ENCODE measurements around the gene TMPRSS3.

The TMPRSS3 gene

DNA sequence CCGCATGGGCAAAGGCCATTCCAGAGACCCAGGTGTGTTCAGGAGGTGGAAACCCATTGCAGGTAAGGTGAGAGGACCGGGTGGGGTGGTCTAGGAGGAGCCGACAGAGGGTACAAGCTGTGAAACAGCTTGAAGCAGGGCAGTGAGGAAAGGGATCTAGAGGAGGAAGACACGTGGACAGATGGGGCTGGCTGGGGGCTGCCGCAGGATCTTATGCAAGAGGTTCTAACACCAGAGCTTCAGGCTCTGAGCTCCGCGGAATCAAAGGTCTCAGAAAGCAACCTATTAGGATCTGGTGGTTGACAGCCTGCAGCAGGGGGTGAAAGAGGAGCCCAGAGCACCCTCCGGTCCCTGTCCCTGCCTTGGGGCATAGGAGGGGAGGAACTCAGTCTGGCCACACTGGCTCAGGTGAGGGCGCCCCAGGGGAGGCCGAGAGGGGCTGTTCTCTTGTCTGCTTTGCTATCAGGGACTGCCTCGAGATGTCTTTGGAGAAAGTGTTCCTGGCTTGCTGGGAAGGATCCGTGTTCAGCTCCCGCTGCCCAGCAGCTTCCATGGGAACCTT lies 31.5 kb downstream of the TMPRSS3 start:
- Histone ChIP-seq H3K4me3 (ENCODE audit: low read length) (no peak overlapping the region), H3K4me1 (ENCODE audit: insufficient read depth, low read length) (no peaks in the 10 kb centered on the region), H3K27me3 (ENCODE audit: insufficient read depth, low read length) (no peaks in the 10 kb centered on the region), H3K9ac (ENCODE audit: low read depth, low read length) (no peak overlapping the region), H3K27ac (ENCODE audit: low read length) (no peak overlapping the region), H3K9me3 (ENCODE audit: insufficient read depth, low read depth, low read length) (peaks cover 7% of the 10 kb centered on the region), H3K36me3 (ENCODE audit: insufficient read depth, low read depth, low read length) (no peaks in the 10 kb centered on the region)

DNA sequence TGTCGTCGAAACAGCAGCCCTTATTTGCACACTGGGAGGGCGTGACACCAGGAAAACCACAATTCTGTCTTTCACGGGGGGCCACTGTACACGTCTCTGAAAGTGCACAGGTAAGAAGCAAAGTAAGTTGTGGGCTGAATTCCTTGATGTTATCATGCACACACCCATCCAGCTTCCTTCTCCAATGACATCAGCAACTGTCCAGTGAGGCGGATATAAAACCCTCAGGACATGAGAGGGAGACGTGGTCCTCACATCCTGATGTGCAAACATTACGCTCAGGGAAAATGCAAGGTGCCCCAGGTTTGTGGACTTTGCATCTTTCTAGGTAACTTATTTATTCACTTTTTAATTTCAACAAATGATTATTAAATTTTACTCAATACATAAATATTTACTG lies 32.5 kb downstream of the TMPRSS3 start:
- Histone ChIP-seq H3K9me3 (ENCODE audit: insufficient read depth, low read depth, low read length) (peaks cover 7% of the 10 kb centered on the region), H3K27ac (ENCODE audit: low read length) (no peak overlapping the region), H3K4me3 (ENCODE audit: low read length) (no peak overlapping the region), H3K9ac (ENCODE audit: low read depth, low read length) (no peak overlapping the region), H3K36me3 (ENCODE audit: insufficient read depth, low read depth, low read length) (no peaks in the 10 kb centered on the region), H3K4me1 (ENCODE audit: insufficient read depth, low read length) (no peaks in the 10 kb centered on the region), H3K27me3 (ENCODE audit: insufficient read depth, low read length) (no peaks in the 10 kb centered on the region)

DNA sequence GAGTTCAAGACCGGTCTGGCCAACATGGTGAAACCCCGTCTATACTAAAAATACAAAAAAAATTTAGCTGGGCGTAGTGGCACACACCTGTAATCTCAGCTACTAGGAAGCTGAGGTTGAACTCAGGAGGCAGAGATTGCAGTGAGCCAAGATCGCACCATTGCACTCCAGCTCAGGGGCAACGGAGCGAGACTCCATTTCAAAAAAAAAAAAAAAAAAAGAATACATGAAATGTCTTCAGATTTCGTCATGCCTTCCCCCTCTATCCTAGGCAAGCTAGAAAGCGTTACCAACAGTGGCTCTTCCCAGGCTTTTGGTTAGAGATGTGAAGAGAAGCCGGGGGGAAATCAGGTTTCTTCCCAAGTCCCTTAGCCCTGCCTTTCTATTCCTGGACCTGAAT lies 33.2 kb downstream of the TMPRSS3 start:
- no peaks in the 10 kb centered on the region for H3K27me3 ChIP-seq (ENCODE audit: insufficient read depth, low read length)
- no peak overlapping the region for H3K9ac ChIP-seq (ENCODE audit: low read depth, low read length)
- H3K9me3 ChIP-seq (ENCODE audit: insufficient read depth, low read depth, low read length): peaks cover 7% of the 10 kb centered on the region
- H3K27ac ChIP-seq (ENCODE audit: low read length): no peak overlapping the region
- no peaks in the 10 kb centered on the region for H3K36me3 ChIP-seq (ENCODE audit: insufficient read depth, low read depth, low read length)
- H3K4me1 ChIP-seq (ENCODE audit: insufficient read depth, low read length): no peaks in the 10 kb centered on the region
- no peak overlapping the region for H3K4me3 ChIP-seq (ENCODE audit: low read length)

GRCh38 chr21:42362198-42362597 lies 33.7 kb downstream of the TMPRSS3 start:
- Histone ChIP-seq H3K4me1 (ENCODE audit: insufficient read depth, low read length) (no peaks in the 10 kb centered on the region), H3K36me3 (ENCODE audit: insufficient read depth, low read depth, low read length) (no peaks in the 10 kb centered on the region), H3K9me3 (ENCODE audit: insufficient read depth, low read depth, low read length) (peaks cover 7% of the 10 kb centered on the region), H3K27me3 (ENCODE audit: insufficient read depth, low read length) (no peaks in the 10 kb centered on the region), H3K27ac (ENCODE audit: low read length) (no peak overlapping the region), H3K4me3 (ENCODE audit: low read length) (no peak overlapping the region), H3K9ac (ENCODE audit: low read depth, low read length) (no peak overlapping the region)

GRCh38 chr21:42361286-42361685 lies 34.6 kb downstream of the TMPRSS3 start:
- Histone ChIP-seq H3K4me3 (ENCODE audit: low read length) (no peak overlapping the region), H3K9ac (ENCODE audit: low read depth, low read length) (no peak overlapping the region), H3K4me1 (ENCODE audit: insufficient read depth, low read length) (no peaks in the 10 kb centered on the region), H3K36me3 (ENCODE audit: insufficient read depth, low read depth, low read length) (no peaks in the 10 kb centered on the region), H3K27me3 (ENCODE audit: insufficient read depth, low read length) (no peaks in the 10 kb centered on the region), H3K9me3 (ENCODE audit: insufficient read depth, low read depth, low read length) (peaks cover 7% of the 10 kb centered on the region), H3K27ac (ENCODE audit: low read length) (no peak overlapping the region)

GRCh38 chr21:42360317-42360716 lies 35.5 kb downstream of the TMPRSS3 start:
- Histone ChIP-seq H3K4me1 (ENCODE audit: insufficient read depth, low read length) (no peaks in the 10 kb centered on the region), H3K27ac (ENCODE audit: low read length) (no peak overlapping the region), H3K36me3 (ENCODE audit: insufficient read depth, low read depth, low read length) (no peaks in the 10 kb centered on the region), H3K4me3 (ENCODE audit: low read length) (no peak overlapping the region), H3K9me3 (ENCODE audit: insufficient read depth, low read depth, low read length) (peaks cover 7% of the 10 kb centered on the region), H3K9ac (ENCODE audit: low read depth, low read length) (no peak overlapping the region), H3K27me3 (ENCODE audit: insufficient read depth, low read length) (no peaks in the 10 kb centered on the region)

GRCh38 chr21:42358937-42359336 lies 36.9 kb downstream of the TMPRSS3 start:
- no peak overlapping the region for H3K9ac ChIP-seq (ENCODE audit: low read depth, low read length)
- H3K27me3 ChIP-seq (ENCODE audit: insufficient read depth, low read length): no peaks in the 10 kb centered on the region
- H3K9me3 ChIP-seq (ENCODE audit: insufficient read depth, low read depth, low read length): peaks cover 7% of the 10 kb centered on the region
- no peaks in the 10 kb centered on the region for H3K4me1 ChIP-seq (ENCODE audit: insufficient read depth, low read length)
- no peaks in the 10 kb centered on the region for H3K36me3 ChIP-seq (ENCODE audit: insufficient read depth, low read depth, low read length)
- no peak overlapping the region for H3K4me3 ChIP-seq (ENCODE audit: low read length)
- no peak overlapping the region for H3K27ac ChIP-seq (ENCODE audit: low read length)

DNA sequence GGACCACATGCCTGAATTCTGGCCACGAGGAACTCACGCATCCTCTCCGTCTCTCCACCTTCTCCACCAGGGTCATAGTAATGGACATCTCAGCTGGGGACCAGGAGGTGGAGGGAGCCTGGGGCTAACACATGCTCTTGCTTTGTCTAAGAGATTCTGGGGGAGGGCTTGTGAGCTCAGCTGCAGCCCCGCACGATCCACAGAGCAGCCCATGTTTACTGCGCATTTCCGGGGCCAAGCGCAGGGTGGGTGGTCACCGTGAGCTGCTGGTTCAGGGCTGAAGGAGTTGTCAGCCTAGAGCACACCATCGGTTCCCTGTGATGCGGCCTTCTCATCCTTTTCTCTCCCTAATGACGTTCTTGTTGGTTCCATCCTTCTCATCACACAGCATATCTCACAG lies 37.6 kb downstream of the TMPRSS3 start:
- no peak overlapping the region for H3K4me3 ChIP-seq (ENCODE audit: low read length)

DNA sequence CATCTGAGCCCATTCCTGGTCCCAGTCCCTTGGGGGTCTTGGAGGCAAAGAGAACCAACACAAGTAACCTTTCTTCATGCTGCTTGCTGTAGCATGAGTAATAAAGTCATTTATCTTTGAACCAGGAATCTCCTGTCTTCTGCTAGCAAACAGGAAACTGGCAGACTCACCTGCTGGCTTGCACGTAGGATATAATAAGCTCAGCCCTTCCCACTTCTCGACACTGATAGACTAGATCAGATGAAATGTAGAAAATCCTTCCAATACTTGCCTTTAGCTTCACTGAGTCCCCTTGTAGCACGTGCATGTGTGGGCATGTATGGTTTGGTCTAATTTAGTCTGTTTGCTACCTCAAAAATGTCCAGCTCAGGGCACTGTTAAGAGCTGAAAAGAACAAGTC lies 38.5 kb downstream of the TMPRSS3 start:
- Histone ChIP-seq H3K9ac (ENCODE audit: low read depth, low read length) (no peak overlapping the region), H3K4me3 (ENCODE audit: low read length) (no peak overlapping the region), H3K9me3 (ENCODE audit: insufficient read depth, low read depth, low read length) (peaks cover 7% of the 10 kb centered on the region), H3K27me3 (ENCODE audit: insufficient read depth, low read length) (no peaks in the 10 kb centered on the region), H3K27ac (ENCODE audit: low read length) (no peak overlapping the region), H3K4me1 (ENCODE audit: insufficient read depth, low read length) (no peaks in the 10 kb centered on the region), H3K36me3 (ENCODE audit: insufficient read depth, low read depth, low read length) (no peaks in the 10 kb centered on the region)

More for the DNA sequence above, 37.6 kb downstream of the TMPRSS3 start:
- H3K27ac ChIP-seq (ENCODE audit: low read length): no peak overlapping the region
- no peaks in the 10 kb centered on the region for H3K27me3 ChIP-seq (ENCODE audit: insufficient read depth, low read length)
- no peaks in the 10 kb centered on the region for H3K4me1 ChIP-seq (ENCODE audit: insufficient read depth, low read length)
- no peaks in the 10 kb centered on the region for H3K36me3 ChIP-seq (ENCODE audit: insufficient read depth, low read depth, low read length)
- peaks cover 7% of the 10 kb centered on the region for H3K9me3 ChIP-seq (ENCODE audit: insufficient read depth, low read depth, low read length)
- no peak overlapping the region for H3K9ac ChIP-seq (ENCODE audit: low read depth, low read length)

DNA sequence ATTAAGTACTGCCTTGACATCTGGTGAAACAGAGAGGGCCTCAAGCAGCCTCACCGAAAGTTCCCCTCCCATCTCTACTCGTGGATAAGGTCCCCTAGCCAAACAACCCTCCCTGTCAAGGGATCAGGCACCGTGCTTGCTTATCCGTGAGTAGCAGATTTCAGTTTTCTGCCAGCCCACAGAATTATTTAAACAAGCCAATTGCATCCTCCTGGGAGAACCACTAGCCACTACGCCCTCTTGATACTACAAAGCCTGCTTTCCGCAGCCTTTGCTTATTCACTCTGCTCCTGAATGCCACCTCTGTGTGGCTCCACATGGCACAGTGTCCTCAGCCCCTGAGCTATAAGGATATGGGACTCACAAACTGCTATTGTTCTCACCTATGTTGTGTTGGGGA lies 39.2 kb downstream of the TMPRSS3 start:
- H3K9ac ChIP-seq (ENCODE audit: low read depth, low read length): no peak overlapping the region
- H3K27ac ChIP-seq (ENCODE audit: low read length): no peak overlapping the region
- H3K36me3 ChIP-seq (ENCODE audit: insufficient read depth, low read depth, low read length): no peaks in the 10 kb centered on the region
- no peak overlapping the region for H3K4me3 ChIP-seq (ENCODE audit: low read length)
- no peaks in the 10 kb centered on the region for H3K27me3 ChIP-seq (ENCODE audit: insufficient read depth, low read length)
- H3K4me1 ChIP-seq (ENCODE audit: insufficient read depth, low read length): no peaks in the 10 kb centered on the region
- H3K9me3 ChIP-seq (ENCODE audit: insufficient read depth, low read depth, low read length): peaks cover 7% of the 10 kb centered on the region

DNA sequence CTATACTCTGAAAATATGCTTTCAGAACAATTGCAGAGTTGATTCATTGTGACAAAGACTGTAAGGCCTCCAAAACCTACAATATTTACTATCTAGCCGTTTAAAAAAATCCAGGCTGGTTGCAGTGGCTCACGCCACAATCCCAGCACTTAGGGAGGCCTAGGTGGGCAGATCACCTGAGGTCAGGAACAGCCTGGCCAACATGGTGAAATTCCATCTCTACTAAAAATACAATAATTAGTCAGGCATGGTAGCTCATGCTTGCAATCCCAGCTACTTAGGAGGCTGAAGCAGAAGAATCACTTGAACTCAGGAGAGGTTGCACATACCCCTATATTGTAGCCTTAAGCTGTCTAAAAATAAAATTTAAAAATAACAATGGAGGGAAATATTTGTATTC lies 39.8 kb downstream of the TMPRSS3 start:
- Histone ChIP-seq H3K27me3 (ENCODE audit: insufficient read depth, low read length) (no peaks in the 10 kb centered on the region), H3K4me1 (ENCODE audit: insufficient read depth, low read length) (no peaks in the 10 kb centered on the region), H3K9ac (ENCODE audit: low read depth, low read length) (no peak overlapping the region), H3K4me3 (ENCODE audit: low read length) (no peak overlapping the region), H3K27ac (ENCODE audit: low read length) (no peak overlapping the region), H3K36me3 (ENCODE audit: insufficient read depth, low read depth, low read length) (no peaks in the 10 kb centered on the region), H3K9me3 (ENCODE audit: insufficient read depth, low read depth, low read length) (peaks cover 7% of the 10 kb centered on the region)

DNA sequence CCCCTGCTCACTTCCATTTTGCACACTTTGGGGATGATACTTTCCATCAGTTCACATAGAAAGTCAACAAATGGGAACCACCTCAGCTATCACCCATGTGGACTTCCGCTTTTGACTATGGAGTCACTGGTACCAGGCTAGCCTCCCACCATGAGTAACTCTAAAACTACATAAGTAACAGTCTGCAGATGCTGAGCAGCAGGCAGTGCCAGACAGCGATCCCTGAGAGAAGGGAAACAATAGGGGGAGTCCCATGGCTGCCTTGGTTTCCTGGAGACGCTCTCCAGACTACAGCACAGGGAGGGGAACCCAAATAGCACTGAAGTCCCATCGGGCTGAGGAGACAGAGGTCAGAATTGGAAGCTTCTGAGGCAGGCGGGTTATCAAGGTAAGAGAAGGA lies 42.2 kb downstream of the TMPRSS3 start:
- no peak overlapping the region for H3K4me3 ChIP-seq (ENCODE audit: low read length)
- H3K9me3 ChIP-seq (ENCODE audit: insufficient read depth, low read depth, low read length): no peaks in the 10 kb centered on the region
- no peak overlapping the region for H3K27ac ChIP-seq (ENCODE audit: low read length)
- no peak overlapping the region for H3K9ac ChIP-seq (ENCODE audit: low read depth, low read length)
- H3K4me1 ChIP-seq (ENCODE audit: insufficient read depth, low read length): no peaks in the 10 kb centered on the region
- no peaks in the 10 kb centered on the region for H3K36me3 ChIP-seq (ENCODE audit: insufficient read depth, low read depth, low read length)
- no peaks in the 10 kb centered on the region for H3K27me3 ChIP-seq (ENCODE audit: insufficient read depth, low read length)
